ENCODE measurements around the gene FCRL4. TPM values are rescaled to one million over a fixed set of nuclear protein-coding genes. Genes with fewer than 3 reads are reported as not detected.
A peak's percentile ranks its signal among the peaks of the same experiment; 100 is the strongest.

FCRL4 gene
- total and polyA plus RNA-seq, 10 of the 15 experiments (the other 5 are each of a cell fraction or from before 2014, with no cell fraction given) = 0.09 to 0.44 (median 0.26) TPM; not detected in 1

GRCh38 chr1:157532569-157532968 lies 65.3 kb downstream of the FCRL4 start:
- Histone ChIP-seq H3K4me1 (ENCODE audit: control insufficient read depth, insufficient read depth, low read length) (no peaks in the 10 kb centered on the region), H3K79me2 (ENCODE audit: control insufficient read depth, insufficient read depth, low read length) (no peaks in the 10 kb centered on the region), H3K36me3 (ENCODE audit: control insufficient read depth in 2 of 2, insufficient read depth in 2 of 2, low read length in 1 of 2) (no peaks in the 10 kb centered on the region), H3K9ac (ENCODE audit: control insufficient read depth, insufficient read depth, low read length) (no peak overlapping the region), H2AFZ (ENCODE audit: control insufficient read depth, low read depth, low read length) (no peak overlapping the region), H3K4me2 (ENCODE audit: control insufficient read depth, insufficient read depth) (no peak overlapping the region), H3K4me3 (no peak overlapping the region), H3K27me3 (replicated peaks in 1 of 2; ENCODE audit: control insufficient read depth in 2 of 2, insufficient read depth in 2 of 2, low read length in 1 of 2) (no peaks in the 10 kb centered on the region), H4K20me1 (ENCODE audit: control insufficient read depth, insufficient read depth) (no peaks in the 10 kb centered on the region), H3K9me3 (replicated peaks; ENCODE audit: control insufficient read depth, insufficient read depth, low read length) (no peaks in the 10 kb centered on the region), H3K27ac (ENCODE audit: control insufficient read depth, insufficient read depth) (no peak overlapping the region)
- ChIA-PET SMC1A (ENCODE audit: uncharacterized antibody, unreplicated experiment) (interaction anchor here (1.3 to 1.5 kb wide), 2 partner anchors 9 to 12 kb away, joined by 4 read pairs; no protein-coding TSS in a partner anchor), POLR2A (interaction anchor here (0.6 to 1.2 kb wide), 2 partner anchors 17 to 20 kb away, joined by 3 to 4 read pairs; no protein-coding TSS in a partner anchor), RAD21 (ENCODE audit: unreplicated experiment) (no interaction called here), CTCF (interaction anchor here (1.3 to 2.4 kb wide), 3 partner anchors 11 to 27 kb away, joined by 3 to 10 read pairs (median 5); partner anchors contain the start of gene FCRL5)
- no TSS peak for BruUV-seq (replicated peaks)
- in situ Hi-C loops (cut with MboI) (no loop called here), intact Hi-C loops (cut with micrococcal nuclease; ENCODE audit: unreplicated experiment) (no loop called here)
- ATAC-seq = peak; percentile 58
- peak; percentile 75 for FAIRE-seq
- 0% methylated on average over 3 of the region's 3 CpGs for WGBS (ENCODE audit: insufficient coverage, insufficient replicate concordance, low lambda C conversion rate, missing lambda C conversion rate)
- TF ChIP-seq NR2F1 (conservative IDR thresholded peaks at IDR 0.05) (peak; percentile 52; the same call in 1 of the 2 replicates), MTA2 (IDR thresholded peaks at IDR 0.05; ENCODE audit: low read depth) (peak; percentile 57; the same call in 1 of the 2 replicates), RUNX3 (IDR thresholded peaks at IDR 0.05; ENCODE audit: low read length) (peak; percentile 12; the same call in 1 of the 2 replicates), ZNF622 (IDR thresholded peaks at IDR 0.05) (no peak), MEF2B (IDR thresholded peaks at IDR 0.05; ENCODE audit: partially characterized antibody, poor library complexity, severe bottlenecking) (no peak)
- no peak for DNase-seq (ENCODE audit: low read depth, low spot score)

- WGBS (ENCODE audit: insufficient coverage, insufficient replicate concordance, low lambda C conversion rate, missing lambda C conversion rate) = 2% methylated on average over 5 of the region's 5 CpGs
- ChIA-PET CTCF (interaction anchor here (0.7 to 2.7 kb wide), 10 partner anchors 18 to 147 kb away, joined by 3 to 7 read pairs (median 4); no protein-coding TSS in a partner anchor), SMC1A (ENCODE audit: uncharacterized antibody, unreplicated experiment) (interaction anchor here (0.7 to 1.7 kb wide), 9 partner anchors 9 to 56 kb away, joined by 3 to 9 read pairs (median 4); no protein-coding TSS in a partner anchor), POLR2A (interaction anchor here (1.3 to 2.8 kb wide), 5 partner anchors 10 to 39 kb away, joined by 3 to 11 read pairs (median 10); no protein-coding TSS in a partner anchor), RAD21 (ENCODE audit: unreplicated experiment) (interaction anchor here (0.8 to 2.2 kb wide), 4 partner anchors 12 to 56 kb away, joined by 3 to 10 read pairs (median 4); no protein-coding TSS in a partner anchor)
- Histone ChIP-seq H3K9ac (ENCODE audit: control insufficient read depth, insufficient read depth, low read length) (peak overlapping the region; percentile 37; the same call in 1 of the 2 replicates), H3K27me3 (replicated peaks in 1 of 2; ENCODE audit: control insufficient read depth in 2 of 2, insufficient read depth in 2 of 2, low read length in 1 of 2) (no peaks in the 10 kb centered on the region), H2AFZ (ENCODE audit: control insufficient read depth, low read depth, low read length) (peak overlapping the region; percentile 55), H3K79me2 (ENCODE audit: control insufficient read depth, insufficient read depth, low read length) (no peaks in the 10 kb centered on the region), H3K4me2 (ENCODE audit: control insufficient read depth, insufficient read depth) (peak overlapping the region; percentile 95), H3K4me1 (ENCODE audit: control insufficient read depth, insufficient read depth, low read length) (peaks cover 17% of the 10 kb centered on the region), H4K20me1 (ENCODE audit: control insufficient read depth, insufficient read depth) (no peaks in the 10 kb centered on the region), H3K9me3 (replicated peaks; ENCODE audit: control insufficient read depth, insufficient read depth, low read length) (no peaks in the 10 kb centered on the region), H3K27ac (ENCODE audit: control insufficient read depth, insufficient read depth) (peak overlapping the region; percentile 63), H3K4me3 (no peak overlapping the region; the same call in 1 of the 2 replicates), H3K36me3 (ENCODE audit: control insufficient read depth in 2 of 2, insufficient read depth in 2 of 2, low read length in 1 of 2) (no peaks in the 10 kb centered on the region)
- ATAC-seq (peak; percentile 83), FAIRE-seq (peak; percentile 73), DNase-seq (ENCODE audit: low read depth, low spot score) (peak; percentile 40)
- BruUV-seq (replicated peaks) = no TSS peak
- TF ChIP-seq RUNX3 (IDR thresholded peaks at IDR 0.05; ENCODE audit: low read length) (0 out of 2 replicates have a peak, but pooled peaks have one; percentile 6), EED (IDR thresholded peaks at IDR 0.05; ENCODE audit: low read depth) (peak; percentile 54; the same call in 1 of the 2 replicates), TARDBP (IDR thresholded peaks at IDR 0.05; ENCODE audit: borderline replicate concordance) (no peak), NBN (IDR thresholded peaks at IDR 0.05) (no peak), POLR2A (IDR thresholded peaks at IDR 0.05; ENCODE audit: low read depth, low read length) (0 out of 2 replicates have a peak, but pooled peaks have one; percentile 39), NRF1 (conservative IDR thresholded peaks at IDR 0.05; ENCODE audit: low read depth, low read length) (no peak), IRF4 (IDR thresholded peaks at IDR 0.05; ENCODE audit: low read depth, low read length) (0 out of 2 replicates have a peak, but pooled peaks have one; percentile 49), ZNF217 (IDR thresholded peaks at IDR 0.05) (no peak)
- intact Hi-C loops (cut with micrococcal nuclease; ENCODE audit: unreplicated experiment) (no loop called here), in situ Hi-C loops (cut with MboI) (no loop called here)
These were observed 74.0 kb downstream of the FCRL4 start for GRCh38 chr1:157523774-157524493.
